Endothelial cell (in vitro differentiated cells): ENCODE measurements around the gene MYO9B. TPM values are rescaled to one million over a fixed set of nuclear protein-coding genes. Genes with fewer than 3 reads are reported as not detected.
A peak's percentile ranks its signal among the peaks of the same experiment; 100 is the strongest.

Experiments used
- DNase-seq: peaks from one replicate; pipeline ENCODE4 v3.0.0; 2021; ENCODE audit warnings: low spot score
- H3K27ac Mint-ChIP-seq: one replicate; pipeline ENCODE4 v1.8.0; 2021; ENCODE audit warnings: mixed read lengths, inconsistent platforms; ENCODE audit not compliant: unreplicated experiment
- H3K27me3 Mint-ChIP-seq: one replicate; pipeline ENCODE4 v1.8.0; 2021; ENCODE audit warnings: mild to moderate bottlenecking, moderate library complexity, mixed read lengths, inconsistent platforms; ENCODE audit not compliant: unreplicated experiment
- H3K36me3 Mint-ChIP-seq: one replicate; pipeline ENCODE4 v1.8.0; 2021; ENCODE audit warnings: mild to moderate bottlenecking, low read depth, mixed read lengths, inconsistent platforms; ENCODE audit not compliant: unreplicated experiment
- H3K4me1 Mint-ChIP-seq: one replicate; pipeline ENCODE4 v1.8.0; 2021; ENCODE audit warnings: mild to moderate bottlenecking, mixed read lengths, inconsistent platforms; ENCODE audit not compliant: unreplicated experiment
- H3K4me3 Mint-ChIP-seq: one replicate; pipeline ENCODE4 v1.8.0; 2021; ENCODE audit warnings: mild to moderate bottlenecking, mixed read lengths, inconsistent platforms; ENCODE audit not compliant: unreplicated experiment
- H3K9me3 Mint-ChIP-seq: one replicate; pipeline ENCODE4 v1.8.0; 2021; ENCODE audit warnings: mixed read lengths, inconsistent platforms; ENCODE audit not compliant: unreplicated experiment
- total RNA-seq: library from RNA; stranded (reverse); fragmentation: NEBNext Ultra II Directional; extraction: Animal tissue kit (Norgen Biotek cat#: 25700); gene quantifications from one replicate; pipeline ENCODE4 v1.2.1, GENCODE V29; 2021; ENCODE audit not compliant: unreplicated experiment
- TF ChIP-seq, protein P1 (sequence below): fragments of 200-600 bp; sonication (generic); IDR thresholded peaks from one replicate; pipeline ENCODE4 v1.5.0; 2021; ENCODE audit warnings: antibody characterized with exemption; ENCODE audit not compliant: unreplicated experiment

Gene MYO9B
- total RNA-seq, 1 donor from 2014 or later = 62.4 TPM

DNA sequence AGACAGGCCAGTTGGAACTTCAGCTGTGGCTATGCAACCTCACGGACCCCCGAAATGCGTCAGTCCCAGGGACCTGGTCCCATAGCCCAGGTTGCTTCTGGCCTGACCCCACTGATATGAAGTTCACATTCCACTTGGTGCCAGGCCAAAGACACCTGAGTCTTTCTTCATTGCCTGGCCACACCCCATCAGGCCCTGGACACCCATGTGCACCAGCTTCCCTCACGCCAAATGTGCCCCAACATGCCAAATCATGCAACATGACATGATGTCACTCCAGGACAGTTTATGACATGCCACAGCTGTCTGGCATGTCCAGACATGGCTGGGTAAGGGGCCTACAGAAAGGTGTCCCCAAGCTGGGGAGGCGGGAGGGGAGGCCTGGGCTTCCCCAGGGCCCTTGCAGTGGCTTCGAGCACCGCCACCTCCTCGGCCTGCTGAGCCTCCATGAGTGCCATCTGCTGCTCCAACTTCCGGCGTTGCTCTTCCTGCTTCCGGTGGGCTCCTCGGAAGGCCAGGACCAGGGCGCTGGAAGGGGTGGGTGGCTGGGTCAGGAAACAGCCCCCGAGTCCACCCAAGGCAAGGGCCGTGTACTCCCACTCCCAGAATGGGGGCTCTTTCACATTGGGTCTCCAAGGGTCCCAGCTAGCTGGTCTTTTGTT lies 174.4 kb downstream of the MYO9B start:
- Mint-ChIP-seq H3K4me3 (no peak overlapping the region), H3K4me1 (peaks cover 18% of the 10 kb centered on the region), H3K36me3 (peaks cover 6% of the 10 kb centered on the region), H3K27ac (no peak overlapping the region), H3K27me3 (peaks cover 14% of the 10 kb centered on the region), H3K9me3 (no peaks in the 10 kb centered on the region)
- no peak for DNase-seq
- TF ChIP-seq, protein P1, sequence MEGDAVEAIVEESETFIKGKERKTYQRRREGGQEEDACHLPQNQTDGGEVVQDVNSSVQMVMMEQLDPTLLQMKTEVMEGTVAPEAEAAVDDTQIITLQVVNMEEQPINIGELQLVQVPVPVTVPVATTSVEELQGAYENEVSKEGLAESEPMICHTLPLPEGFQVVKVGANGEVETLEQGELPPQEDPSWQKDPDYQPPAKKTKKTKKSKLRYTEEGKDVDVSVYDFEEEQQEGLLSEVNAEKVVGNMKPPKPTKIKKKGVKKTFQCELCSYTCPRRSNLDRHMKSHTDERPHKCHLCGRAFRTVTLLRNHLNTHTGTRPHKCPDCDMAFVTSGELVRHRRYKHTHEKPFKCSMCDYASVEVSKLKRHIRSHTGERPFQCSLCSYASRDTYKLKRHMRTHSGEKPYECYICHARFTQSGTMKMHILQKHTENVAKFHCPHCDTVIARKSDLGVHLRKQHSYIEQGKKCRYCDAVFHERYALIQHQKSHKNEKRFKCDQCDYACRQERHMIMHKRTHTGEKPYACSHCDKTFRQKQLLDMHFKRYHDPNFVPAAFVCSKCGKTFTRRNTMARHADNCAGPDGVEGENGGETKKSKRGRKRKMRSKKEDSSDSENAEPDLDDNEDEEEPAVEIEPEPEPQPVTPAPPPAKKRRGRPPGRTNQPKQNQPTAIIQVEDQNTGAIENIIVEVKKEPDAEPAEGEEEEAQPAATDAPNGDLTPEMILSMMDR = no peak

DNA sequence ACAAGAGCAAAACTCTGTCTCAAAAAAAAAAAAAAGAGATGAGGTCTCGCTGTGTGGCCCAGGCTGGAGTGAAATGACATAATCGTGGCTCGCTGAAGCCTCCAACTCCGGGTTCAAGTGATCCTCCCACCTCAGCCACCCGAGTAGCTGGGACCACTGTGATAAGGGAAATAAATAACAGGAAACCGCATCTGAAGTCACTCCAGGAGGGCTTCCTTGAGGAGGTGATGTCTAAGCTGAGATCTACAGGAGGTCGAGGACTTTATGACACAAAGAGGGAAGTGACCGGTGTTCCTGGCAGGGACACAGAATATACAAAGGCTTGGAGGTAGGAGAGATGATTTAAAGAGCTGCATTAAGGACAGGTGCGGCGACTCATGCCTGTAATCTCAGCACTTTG lies 179.1 kb downstream of the MYO9B start:
- Mint-ChIP-seq H3K27me3 (peaks cover 2% of the 10 kb centered on the region), H3K4me3 (peak overlapping the region; percentile 49), H3K27ac (peak overlapping the region; percentile 42), H3K9me3 (no peaks in the 10 kb centered on the region), H3K4me1 (peaks cover 4% of the 10 kb centered on the region), H3K36me3 (peaks cover 25% of the 10 kb centered on the region)
- DNase-seq = no peak
- TF ChIP-seq, protein P1 = no peak

DNA sequence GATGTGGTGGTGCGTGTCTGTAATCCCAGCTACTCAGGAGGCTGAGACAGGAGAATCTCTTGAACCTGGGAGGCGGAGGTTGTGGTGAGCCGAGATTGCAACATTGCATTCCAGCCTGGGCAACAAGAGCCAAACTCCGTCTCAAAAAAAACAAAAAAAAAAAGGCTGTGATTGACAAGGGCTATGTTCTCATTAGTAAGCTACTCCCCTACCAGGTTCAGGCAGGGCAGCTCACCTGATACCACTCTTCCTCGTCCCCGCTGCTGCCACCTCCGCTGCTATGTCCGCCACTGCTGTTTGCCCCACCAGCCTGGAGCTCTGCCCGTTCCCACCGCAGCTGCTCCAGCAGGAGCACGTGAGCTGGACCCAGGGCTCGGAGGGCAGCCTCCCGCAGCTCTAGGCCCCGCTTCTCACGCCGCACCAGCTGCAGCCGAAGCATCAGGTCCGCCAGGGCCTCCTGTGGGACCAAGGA lies 179.6 kb downstream of the MYO9B start:
- Mint-ChIP-seq H3K4me3 (no peak overlapping the region), H3K27me3 (peaks cover 2% of the 10 kb centered on the region), H3K36me3 (peaks cover 31% of the 10 kb centered on the region), H3K9me3 (no peaks in the 10 kb centered on the region), H3K27ac (no peak overlapping the region), H3K4me1 (peaks cover 4% of the 10 kb centered on the region)
- TF ChIP-seq, protein P1 = no peak
- no peak for DNase-seq

DNA sequence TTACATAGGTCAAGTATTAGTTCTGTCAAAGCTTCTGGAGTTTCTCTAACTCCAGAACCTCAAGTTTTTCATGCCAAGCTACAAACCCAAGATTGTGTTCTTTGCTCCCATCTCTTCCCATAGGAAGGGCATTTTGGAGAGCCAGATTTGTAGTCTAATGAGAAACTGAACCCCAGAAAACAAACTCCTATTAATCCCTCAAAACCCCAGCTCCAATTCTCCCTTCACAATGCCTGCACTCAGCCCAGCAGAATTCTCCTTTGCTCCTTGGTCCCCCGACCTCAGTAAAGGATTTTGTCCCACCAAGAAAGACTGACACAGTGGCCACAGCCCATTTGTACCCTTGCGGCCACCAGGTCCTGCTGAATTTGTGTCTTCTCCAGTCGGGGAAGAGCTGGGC lies 180.6 kb downstream of the MYO9B start:
- Mint-ChIP-seq H3K27me3 (peaks cover 2% of the 10 kb centered on the region), H3K4me3 (peak overlapping the region; percentile 38), H3K27ac (no peak overlapping the region), H3K36me3 (peaks cover 39% of the 10 kb centered on the region), H3K4me1 (peaks cover 11% of the 10 kb centered on the region), H3K9me3 (no peaks in the 10 kb centered on the region)
- TF ChIP-seq, protein P1 = no peak
- no peak for DNase-seq

DNA sequence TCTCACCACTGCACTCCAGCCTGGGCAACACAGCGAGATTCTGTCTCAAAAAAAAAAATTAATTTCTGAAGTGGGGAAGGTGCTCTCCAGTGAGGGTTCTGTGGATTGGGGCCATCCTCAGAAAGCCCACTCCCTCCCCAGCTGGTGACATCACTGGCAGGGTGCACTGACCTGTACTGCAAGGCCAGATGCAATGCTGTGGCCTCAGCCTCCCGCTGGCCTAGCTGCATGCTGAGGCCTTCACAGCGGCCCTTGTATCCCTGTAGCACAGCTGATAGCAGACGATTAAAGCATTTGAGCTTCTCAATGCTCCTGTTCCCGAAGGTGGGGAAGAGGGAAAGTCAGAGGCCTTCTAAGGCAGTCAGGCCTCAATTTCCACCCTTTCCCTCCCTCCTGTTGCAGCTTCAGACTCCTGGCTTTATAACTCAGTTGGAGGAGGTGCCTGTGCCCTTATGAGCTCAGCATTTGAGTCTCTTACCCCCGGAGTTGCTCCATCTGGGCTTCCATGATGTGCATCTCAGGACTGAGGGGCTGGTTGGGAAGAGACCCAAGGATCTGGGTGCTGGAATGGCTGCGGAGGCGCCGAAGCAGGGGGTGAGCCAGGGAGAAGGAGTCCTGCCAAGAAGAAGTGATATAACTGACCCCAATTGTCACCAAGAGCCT lies 183.7 kb downstream of the MYO9B start:
- no peak for DNase-seq
- TF ChIP-seq, protein P1 = no peak
- no peak overlapping the region for H3K27ac Mint-ChIP-seq
- H3K4me1 Mint-ChIP-seq = peaks cover 28% of the 10 kb centered on the region
- peak overlapping the region; percentile 60 for H3K4me3 Mint-ChIP-seq
- H3K9me3 Mint-ChIP-seq = no peaks in the 10 kb centered on the region
- H3K27me3 Mint-ChIP-seq = peaks cover 10% of the 10 kb centered on the region
- H3K36me3 Mint-ChIP-seq = peaks cover 40% of the 10 kb centered on the region
